Lower leg skin (tissue), 3 donors: ENCODE results near the gene PDPR.
"Not testable (repeated sequence)": the region's sequence is repeated elsewhere in the genome, so short reads cannot be mapped to it uniquely, and the experiment has no call there.

Experiments
- POLR2A ChIP-seq, 2 donors: fragments of 450-650 bp; IDR thresholded peaks; one replicate each; pipeline ENCODE4 v1.6.1; 2016 to 2017; ENCODE audit warnings: antibody characterized with exemption in 2 of 2, mild to moderate bottlenecking in 1 of 2, moderate library complexity in 1 of 2
- TF ChIP-seq, protein P1 (sequence below), 3 donors: fragments of 450-650 bp; IDR thresholded peaks; one replicate each; pipeline ENCODE4 v1.5.1; 2016; ENCODE audit warnings: antibody characterized with exemption in 3 of 3, mild to moderate bottlenecking in 3 of 3, moderate library complexity in 2 of 3

DNA sequence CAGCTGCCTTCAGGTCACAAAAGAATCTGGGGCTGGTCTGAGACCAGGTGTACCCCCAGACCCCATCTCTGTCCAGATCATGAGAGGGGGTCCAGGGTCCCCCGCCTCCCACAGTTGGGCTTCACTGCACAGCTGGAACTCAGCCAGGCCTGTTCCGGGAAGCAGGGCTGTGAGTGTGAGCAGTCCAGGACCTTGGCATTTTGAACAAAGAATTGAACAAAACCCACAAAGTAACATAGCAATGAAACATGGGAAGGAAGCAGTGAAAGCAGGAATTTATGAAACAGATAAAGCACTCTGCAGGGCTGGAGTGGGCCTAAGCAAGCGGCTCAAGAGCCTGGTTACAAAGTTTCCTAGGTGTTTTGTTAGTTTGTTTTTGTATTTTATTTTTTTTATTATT, 84.5 kb downstream of the PDPR start:
- not testable (repeated sequence) for TF ChIP-seq POLR2A (IDR thresholded peaks at IDR 0.05)
- TF ChIP-seq, protein P1, sequence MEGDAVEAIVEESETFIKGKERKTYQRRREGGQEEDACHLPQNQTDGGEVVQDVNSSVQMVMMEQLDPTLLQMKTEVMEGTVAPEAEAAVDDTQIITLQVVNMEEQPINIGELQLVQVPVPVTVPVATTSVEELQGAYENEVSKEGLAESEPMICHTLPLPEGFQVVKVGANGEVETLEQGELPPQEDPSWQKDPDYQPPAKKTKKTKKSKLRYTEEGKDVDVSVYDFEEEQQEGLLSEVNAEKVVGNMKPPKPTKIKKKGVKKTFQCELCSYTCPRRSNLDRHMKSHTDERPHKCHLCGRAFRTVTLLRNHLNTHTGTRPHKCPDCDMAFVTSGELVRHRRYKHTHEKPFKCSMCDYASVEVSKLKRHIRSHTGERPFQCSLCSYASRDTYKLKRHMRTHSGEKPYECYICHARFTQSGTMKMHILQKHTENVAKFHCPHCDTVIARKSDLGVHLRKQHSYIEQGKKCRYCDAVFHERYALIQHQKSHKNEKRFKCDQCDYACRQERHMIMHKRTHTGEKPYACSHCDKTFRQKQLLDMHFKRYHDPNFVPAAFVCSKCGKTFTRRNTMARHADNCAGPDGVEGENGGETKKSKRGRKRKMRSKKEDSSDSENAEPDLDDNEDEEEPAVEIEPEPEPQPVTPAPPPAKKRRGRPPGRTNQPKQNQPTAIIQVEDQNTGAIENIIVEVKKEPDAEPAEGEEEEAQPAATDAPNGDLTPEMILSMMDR (IDR thresholded peaks at IDR 0.05) = not testable (repeated sequence)
